HK-2 (cell line): ENCODE data around the gene KRT6B.

ENCODE experiments used
- DNase-seq: peaks from one replicate; pipeline ENCODE4 v3.0.0-alpha.2; 2018; ENCODE audit not compliant: unreplicated experiment

KRT6B gene

DNA sequence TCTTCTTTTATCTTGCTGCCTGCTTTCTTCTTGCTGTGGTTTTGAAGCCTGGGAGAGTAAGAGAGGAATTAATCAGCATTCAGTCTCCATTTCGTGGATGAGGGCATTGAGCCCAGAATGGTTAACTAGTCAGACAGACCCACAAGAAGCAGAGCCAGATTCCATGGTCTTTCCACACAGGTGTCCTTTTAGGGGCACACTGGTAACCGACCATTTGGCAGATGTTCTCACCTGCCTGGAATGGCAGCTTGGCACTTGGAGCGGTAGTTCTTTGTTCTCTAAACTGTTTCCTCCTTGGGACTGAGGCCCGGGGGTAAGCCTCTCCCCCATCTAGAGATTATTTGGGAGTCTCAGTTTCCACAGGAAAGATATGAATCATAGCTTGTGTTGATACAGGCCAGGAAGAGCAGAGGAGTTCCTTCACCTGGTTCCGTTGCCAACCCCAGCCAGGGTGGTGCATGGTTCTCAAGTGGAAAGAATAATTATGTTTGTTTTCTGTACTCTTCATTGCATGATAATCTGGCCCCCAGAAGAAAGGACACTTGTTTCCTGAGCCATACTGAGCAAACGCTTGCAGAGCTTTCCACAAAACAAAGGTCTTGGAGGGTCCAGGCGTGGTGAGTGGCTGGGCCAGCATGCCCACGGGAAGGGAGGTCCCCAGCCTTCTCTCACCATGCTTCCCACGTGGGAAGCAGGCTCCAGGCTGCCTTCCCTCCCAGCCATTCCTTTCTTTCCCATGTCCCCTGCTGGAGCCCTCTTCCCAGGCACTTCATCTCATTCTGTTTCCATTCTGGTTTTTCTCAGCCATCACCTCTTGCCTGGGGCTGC is 15.7 kb downstream of the KRT6B start:
- no peak for DNase-seq

GRCh38 chr12:52435659-52435999 is 16.3 kb downstream of the KRT6B start:
- no peak for DNase-seq

GRCh38 chr12:52434760-52435530 is 17.0 kb downstream of the KRT6B start:
- DNase-seq: no peak

DNA sequence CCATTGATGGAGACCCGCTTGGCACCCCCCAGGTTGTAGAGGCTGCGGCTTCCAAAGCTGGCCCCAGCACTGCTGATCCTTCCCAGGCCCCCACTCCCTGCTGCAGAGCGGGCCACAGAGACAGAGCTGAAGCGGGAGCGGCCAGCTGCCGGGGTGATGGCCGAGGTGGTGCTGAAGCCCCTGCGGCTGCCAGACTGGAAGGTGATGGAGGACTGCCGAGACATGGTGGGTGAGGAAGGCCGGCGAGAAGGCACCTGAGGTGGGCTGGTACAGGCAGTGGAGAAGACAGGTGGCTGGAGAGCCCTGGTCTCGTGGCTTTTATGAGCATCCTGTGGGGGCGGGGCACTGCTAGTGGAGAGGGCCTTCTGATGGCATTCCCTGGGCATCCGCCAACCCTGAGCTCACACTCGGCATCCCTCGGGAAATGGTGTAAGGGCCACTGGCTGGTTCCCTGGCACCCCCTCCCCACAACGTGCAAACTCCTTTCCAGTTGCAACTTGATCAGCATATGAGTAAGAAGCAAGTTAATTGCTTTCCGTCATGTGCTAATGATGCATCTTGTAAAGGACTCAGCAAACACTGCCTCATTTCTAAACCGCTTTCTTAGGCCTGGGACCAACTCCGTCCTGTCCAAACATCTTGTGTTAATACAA is 17.7 kb downstream of the KRT6B start, which contains the start of gene KRT75:
Gene KRT75, minus strand, starts transcription at position 291 of the 653 bp plus-strand sequence. Its CDS starts 67 bp downstream, at position 224.
- DNase-seq: no peak

- no peak for DNase-seq
These were observed 18.4 kb downstream of the KRT6B start for GRCh38 chr12:52433501-52434080.

DNA sequence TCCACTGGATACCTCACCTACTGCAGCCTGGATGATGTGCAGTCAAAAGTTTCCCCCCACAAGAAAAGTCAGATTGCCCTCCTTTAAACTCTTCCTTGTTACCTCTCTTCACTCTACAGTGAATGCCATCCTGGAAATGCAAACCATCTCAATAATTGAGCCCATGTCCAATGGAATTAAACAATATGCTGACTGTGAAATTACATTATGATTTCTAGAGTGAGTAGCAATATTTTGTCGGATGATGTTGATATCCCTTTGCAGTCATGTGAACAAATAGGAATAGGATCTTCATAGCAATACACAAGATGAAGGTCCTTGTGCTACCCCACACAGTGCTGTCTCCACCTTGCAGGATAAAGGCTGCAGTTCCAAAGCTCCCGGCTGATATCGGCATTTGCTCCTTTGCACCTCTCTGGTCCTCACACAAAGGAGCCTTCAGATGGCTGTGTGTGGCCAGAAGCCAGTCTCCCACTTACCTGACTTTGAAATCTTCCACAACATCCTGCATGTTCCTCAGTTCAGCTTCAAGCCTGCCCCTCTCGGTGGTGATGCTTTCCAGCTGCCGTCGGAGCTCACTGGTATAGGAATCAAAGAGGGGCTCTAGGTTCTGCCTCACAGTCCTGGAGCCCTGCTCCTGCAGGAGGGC is 19.3 kb downstream of the KRT6B start:
- DNase-seq: no peak

DNA sequence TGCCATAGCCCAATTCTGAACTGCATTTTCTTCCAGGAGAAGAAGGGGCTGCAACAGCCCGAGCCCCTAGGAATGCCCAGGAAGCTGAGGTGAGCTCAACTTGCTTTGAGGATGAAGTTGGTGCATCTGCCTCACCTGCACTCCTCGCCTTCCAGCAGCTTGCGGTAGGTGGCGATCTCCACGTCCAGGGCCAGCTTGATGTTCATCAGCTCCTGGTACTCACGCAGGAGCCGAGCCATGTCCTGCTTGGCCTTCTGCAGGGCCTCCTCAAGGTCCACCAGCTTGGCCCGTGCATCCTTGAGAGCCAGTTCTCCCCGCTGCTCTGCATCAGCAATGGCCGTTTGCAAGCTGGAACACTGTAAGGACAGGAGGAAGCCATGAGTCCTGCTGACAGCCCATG is 23.8 kb downstream of the KRT6B start:
- no peak for DNase-seq

GRCh38 chr12:52427083-52427482 is 24.9 kb downstream of the KRT6B start:
- no peak for DNase-seq

- DNase-seq: no peak
These were observed 25.9 kb downstream of the KRT6B start for GRCh38 chr12:52426034-52426433.

DNA sequence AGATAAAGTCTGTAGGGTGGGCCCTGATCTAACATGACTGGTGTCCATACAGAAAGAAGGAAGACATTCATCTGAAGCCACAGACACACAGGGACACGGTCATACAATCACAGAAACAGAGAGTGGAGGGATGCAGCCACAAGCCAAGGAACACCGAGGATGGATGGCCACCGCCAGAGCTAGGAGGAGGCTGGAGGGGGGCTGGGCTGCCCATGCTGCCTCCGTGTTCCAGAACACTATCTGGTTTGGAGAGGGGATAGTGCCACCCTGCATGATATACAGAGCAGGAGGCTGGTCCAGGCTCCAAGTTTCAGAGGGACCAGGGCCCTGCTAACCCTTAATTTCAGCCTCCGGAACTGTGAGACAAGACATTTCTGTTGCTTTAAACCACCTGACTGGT is 26.5 kb downstream of the KRT6B start:
- DNase-seq: no peak

- no peak for DNase-seq
These were observed 28.1 kb downstream of the KRT6B start for GRCh38 chr12:52423661-52424500.

DNA sequence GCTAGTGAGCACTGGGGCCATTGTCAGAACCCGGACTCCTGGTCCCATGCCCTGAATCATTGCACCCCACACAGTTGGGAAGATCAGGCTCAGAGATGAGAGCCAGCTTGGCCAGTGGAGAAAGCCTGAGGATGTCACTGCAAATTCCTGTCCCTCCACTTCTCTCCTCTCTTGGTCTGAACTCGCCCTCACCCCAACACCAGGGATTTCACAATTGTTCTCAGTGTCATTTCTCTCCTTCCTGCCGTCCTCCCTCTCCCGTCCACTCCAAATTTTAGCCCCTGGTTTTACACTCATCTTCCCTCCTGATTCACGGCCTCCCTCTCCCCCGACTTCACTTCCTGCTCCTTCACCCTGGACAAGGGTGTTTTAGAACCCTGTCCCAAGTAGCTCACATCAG is 28.9 kb downstream of the KRT6B start:
- no peak for DNase-seq

DNA sequence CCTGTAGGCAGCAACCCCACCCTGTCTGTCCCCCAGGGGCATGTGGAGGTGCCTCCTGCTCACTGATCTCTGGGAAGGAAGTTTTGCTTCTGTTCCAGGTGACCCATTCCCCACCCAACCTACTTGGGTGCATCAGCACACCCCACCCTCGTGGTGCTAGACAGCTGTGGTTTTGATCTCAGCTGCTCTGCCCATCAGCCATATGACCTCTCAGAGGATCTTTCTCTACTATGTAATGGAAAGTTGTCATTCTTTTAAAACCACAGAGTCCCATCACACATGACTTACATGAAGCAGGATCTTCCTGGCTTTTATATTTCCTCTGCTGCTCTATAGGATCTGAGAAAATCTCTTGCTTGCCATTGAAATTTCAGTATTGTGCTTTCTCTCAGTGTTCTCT is 32.3 kb downstream of the KRT6B start:
- DNase-seq: no peak

GRCh38 chr12:52418576-52419110 is 33.3 kb downstream of the KRT6B start:
- DNase-seq: no peak

DNA sequence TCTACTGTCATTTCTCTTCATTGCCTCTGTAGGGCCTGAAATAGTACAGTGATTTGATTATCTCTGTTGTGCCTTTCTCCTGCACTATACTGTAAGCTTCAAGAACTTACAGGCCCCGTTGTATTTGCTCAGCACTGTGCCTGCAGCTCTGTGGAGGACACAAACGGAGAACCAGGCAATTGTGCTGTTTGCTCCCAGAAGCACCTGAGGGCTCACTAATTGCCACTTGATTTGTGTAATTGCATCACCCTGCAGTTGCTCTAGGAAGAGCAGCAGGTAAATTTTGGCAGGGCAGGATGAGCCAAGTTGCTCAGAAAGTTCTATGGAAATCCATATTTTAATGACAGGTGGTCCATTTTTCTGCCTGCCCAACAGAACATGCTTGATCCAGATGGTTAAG is 34.2 kb downstream of the KRT6B start:
- no peak for DNase-seq

- no peak for DNase-seq
These were observed 35.2 kb downstream of the KRT6B start for GRCh38 chr12:52416795-52417194.

DNA sequence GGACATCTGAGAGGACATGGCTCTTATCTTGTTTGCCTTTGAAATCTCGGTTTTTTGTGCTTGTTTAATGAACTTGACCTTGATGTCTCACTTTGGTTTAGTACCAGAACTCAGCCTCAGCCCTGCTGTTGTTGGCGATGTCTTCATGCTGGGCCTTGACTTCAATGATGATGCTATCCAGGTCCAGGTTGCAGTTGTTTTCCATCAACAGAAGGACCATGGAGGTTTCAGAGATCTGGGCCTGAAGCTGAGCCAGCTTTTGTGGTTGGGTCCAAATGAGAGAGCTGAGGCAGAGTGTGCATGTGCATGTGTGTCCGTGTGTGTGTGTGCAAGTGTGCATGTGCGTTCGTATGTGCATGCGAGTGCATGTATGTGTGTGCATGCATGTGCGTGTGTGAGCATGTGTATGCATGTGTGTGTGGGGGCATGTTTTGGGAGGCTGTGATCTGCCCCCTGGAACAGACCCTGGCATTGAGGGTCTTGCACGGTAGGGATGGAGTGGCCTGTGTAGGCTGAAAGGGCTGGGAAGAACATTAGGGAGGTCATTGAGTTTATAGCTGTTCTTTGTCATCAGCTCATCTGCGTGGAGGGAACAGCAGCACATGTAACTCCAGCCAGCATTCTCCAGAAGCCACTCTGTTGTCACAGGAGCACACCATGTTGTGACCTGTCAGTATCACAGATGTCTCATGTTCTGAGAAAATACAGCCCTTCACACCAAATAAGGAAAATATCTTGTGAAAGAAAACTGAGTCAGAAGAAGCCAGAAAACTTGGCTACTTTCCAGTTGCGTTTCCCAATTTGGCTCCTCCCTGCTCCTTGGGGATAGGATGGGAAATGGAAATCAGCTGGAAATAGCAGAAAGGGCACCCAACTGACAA is 35.8 kb downstream of the KRT6B start:
- no peak for DNase-seq

- no peak for DNase-seq
These were observed 37.0 kb downstream of the KRT6B start for GRCh38 chr12:52414936-52415335.

GRCh38 chr12:52413782-52414345 is 38.1 kb downstream of the KRT6B start:
- no peak for DNase-seq
